RWPE2 (cell line): ENCODE results near the gene LDHAL6B.
A peak's percentile ranks its signal among the peaks of the same experiment; 100 is the strongest.

Source experiments
- ATAC-seq: fragments of 200-7000 bp; cut with Tn5 transposase; 3 replicates; pipeline ENCODE4 v1.9.1; 2021; ENCODE audit warnings: low read depth
- DNase-seq: peaks from one replicate; pipeline ENCODE4 v3.0.0-alpha.2; 2020; ENCODE audit warnings: low spot score
- H3K27ac ChIP-seq: fragments of 450-650 bp; 2 replicates; pipeline ENCODE4 v1.5.1; 2017; ENCODE audit warnings: mild to moderate bottlenecking; ENCODE audit not compliant: poor library complexity, severe bottlenecking
- H3K27me3 ChIP-seq: fragments of 250-450 bp; sonication (Bioruptor Pico); 2 replicates; pipeline ENCODE4 v1.5.1; 2021; ENCODE audit warnings: mild to moderate bottlenecking, moderate library complexity; ENCODE audit not compliant: insufficient read depth, poor library complexity, severe bottlenecking
- H3K36me3 ChIP-seq: fragments of 250-450 bp; sonication (Bioruptor Pico); 2 replicates; pipeline ENCODE4 v1.5.1; 2020; ENCODE audit warnings: low read depth, mild to moderate bottlenecking, moderate library complexity
- H3K4me1 ChIP-seq: fragments of 250-450 bp; sonication (Bioruptor Pico); 2 replicates; pipeline ENCODE4 v1.5.1; 2021; ENCODE audit warnings: mild to moderate bottlenecking, moderate library complexity; ENCODE audit not compliant: insufficient read depth, poor library complexity, severe bottlenecking
- H3K4me3 ChIP-seq: fragments of 250-450 bp; sonication (Bioruptor Pico); 2 replicates; pipeline ENCODE4 v1.5.1; 2021; ENCODE audit warnings: mild to moderate bottlenecking, moderate library complexity; ENCODE audit not compliant: severe bottlenecking
- H3K9me3 ChIP-seq: fragments of 250-450 bp; sonication (Bioruptor Pico); 2 replicates; pipeline ENCODE4 v1.5.1; 2021; ENCODE audit warnings: mild to moderate bottlenecking, moderate library complexity; ENCODE audit not compliant: severe bottlenecking
- TF ChIP-seq, protein P1 (sequence below): fragments of 450-650 bp; IDR thresholded peaks from one replicate; pipeline ENCODE4 v1.5.1; 2017; ENCODE audit warnings: mild to moderate bottlenecking, moderate library complexity; ENCODE audit not compliant: poor library complexity, severe bottlenecking

The LDHAL6B gene

DNA sequence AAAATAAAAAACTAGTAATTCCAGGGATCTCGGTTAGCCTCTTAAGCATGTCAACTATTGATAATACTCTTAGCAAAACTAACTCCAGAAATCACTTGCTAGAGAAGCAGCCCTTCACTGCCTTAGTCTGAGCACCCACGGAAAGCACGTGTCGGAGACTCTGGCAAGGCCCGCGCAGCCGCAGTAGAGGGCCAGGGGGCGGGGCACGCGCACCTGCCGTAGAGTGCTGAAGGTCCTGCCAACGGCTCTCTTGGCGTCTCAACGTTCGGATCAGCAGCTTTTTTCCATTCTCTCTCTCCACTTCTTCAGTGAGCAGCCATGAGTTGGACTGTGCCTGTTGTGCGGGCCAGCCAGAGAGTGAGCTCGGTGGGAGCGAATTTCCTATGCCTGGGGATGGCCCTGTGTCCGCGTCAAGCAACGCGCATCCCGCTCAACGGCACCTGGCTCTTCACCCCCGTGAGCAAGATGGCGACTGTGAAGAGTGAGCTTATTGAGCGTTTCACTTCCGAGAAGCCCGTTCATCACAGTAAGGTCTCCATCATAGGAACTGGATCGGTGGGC lies at the start of gene LDHAL6B:
Gene LDHAL6B, plus strand, starts transcription at position 221 of the 561 bp plus-strand sequence. Its CDS starts 98 bp downstream, at position 319.
- ATAC-seq (no peak), DNase-seq (peak; percentile 66)
- H3K36me3 ChIP-seq: peaks cover 97% of the 10 kb centered on the region
- TF ChIP-seq, protein P1, sequence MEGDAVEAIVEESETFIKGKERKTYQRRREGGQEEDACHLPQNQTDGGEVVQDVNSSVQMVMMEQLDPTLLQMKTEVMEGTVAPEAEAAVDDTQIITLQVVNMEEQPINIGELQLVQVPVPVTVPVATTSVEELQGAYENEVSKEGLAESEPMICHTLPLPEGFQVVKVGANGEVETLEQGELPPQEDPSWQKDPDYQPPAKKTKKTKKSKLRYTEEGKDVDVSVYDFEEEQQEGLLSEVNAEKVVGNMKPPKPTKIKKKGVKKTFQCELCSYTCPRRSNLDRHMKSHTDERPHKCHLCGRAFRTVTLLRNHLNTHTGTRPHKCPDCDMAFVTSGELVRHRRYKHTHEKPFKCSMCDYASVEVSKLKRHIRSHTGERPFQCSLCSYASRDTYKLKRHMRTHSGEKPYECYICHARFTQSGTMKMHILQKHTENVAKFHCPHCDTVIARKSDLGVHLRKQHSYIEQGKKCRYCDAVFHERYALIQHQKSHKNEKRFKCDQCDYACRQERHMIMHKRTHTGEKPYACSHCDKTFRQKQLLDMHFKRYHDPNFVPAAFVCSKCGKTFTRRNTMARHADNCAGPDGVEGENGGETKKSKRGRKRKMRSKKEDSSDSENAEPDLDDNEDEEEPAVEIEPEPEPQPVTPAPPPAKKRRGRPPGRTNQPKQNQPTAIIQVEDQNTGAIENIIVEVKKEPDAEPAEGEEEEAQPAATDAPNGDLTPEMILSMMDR: no peak
- no peak within 1 kb of the TSS for H3K27ac ChIP-seq
- no peak within 1 kb of the TSS for H3K4me3 ChIP-seq
- H3K27me3 ChIP-seq: no peaks in the 10 kb centered on the region
- no peaks in the 10 kb centered on the region for H3K9me3 ChIP-seq
- H3K4me1 ChIP-seq: no peaks in the 10 kb centered on the region

DNA sequence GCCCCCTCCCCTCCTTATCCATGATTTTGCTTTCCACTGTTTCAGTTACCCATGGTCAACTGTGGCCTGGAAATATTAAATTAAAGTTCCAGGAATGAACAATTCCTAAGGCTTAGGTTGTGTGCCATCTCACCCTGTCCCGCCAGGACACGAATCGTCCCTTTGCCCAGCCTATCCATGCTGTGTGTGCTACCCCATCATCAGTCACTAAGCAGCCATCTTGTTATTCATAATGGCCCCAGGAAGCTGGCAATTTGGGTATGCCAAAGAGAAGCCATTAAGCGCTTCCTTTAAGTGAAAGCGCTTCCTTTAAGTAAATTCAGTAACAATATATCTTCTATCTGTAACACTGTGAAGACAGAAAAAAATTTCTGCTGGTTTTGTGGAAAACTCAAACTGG lies 49.2 kb upstream of the LDHAL6B start:
- ATAC-seq: no peak

DNA sequence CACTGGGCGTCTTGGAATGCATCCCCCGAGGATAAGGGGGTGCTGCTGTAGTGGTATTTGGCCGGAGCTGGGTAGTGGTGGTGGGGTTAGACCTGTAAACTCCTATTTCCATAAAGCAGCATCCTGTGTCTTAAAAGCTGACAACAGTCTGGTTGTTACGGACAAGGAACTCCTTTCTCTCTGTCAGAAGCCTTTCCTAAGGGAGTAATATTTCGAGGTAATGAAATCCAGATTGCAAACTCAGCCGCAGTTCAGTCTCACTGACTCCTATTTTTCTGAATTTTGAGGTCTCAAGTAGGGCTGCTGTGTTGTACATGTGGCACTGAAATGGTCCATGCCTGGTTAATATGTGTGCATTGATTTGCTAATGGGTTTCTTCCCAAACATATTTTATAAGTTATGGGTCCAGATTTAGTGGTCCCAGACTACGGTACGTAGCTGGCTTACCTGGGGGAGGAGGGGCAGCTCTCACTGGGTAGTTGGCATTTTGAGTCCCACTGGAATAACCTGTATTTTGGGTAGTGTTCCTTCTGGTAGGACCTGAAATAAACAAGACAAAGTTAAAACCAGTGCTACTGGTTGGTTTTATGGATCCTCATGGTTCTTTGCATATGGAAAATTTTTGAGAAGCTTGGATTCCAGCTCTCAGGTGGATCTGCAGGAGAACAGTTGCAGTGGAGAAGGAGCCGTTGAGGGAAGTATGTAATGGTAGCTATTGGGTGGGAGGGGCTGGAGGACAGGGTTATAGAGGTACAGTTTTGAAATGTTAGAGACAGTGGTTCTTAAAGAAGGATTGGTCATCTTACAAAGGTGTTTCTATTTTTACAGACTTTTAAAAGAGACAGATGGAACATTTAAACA lies 48.6 kb upstream of the LDHAL6B start:
- Histone ChIP-seq H3K27ac (no peak overlapping the region), H3K27me3 (no peaks in the 10 kb centered on the region), H3K9me3 (no peaks in the 10 kb centered on the region), H3K36me3 (peaks cover 98% of the 10 kb centered on the region), H3K4me3 (no peak overlapping the region), H3K4me1 (no peaks in the 10 kb centered on the region)
- DNase-seq (peak; percentile 30), ATAC-seq (no peak)
- TF ChIP-seq, protein P1: no peak

More for the DNA sequence above, 49.2 kb upstream of the LDHAL6B start:
- H3K27ac ChIP-seq: no peak overlapping the region
- no peak overlapping the region for H3K4me3 ChIP-seq
- H3K36me3 ChIP-seq: peaks cover 98% of the 10 kb centered on the region
- peak; percentile 15 for DNase-seq
- H3K9me3 ChIP-seq: no peaks in the 10 kb centered on the region
- TF ChIP-seq, protein P1: no peak
- H3K27me3 ChIP-seq: no peaks in the 10 kb centered on the region
- H3K4me1 ChIP-seq: no peaks in the 10 kb centered on the region

DNA sequence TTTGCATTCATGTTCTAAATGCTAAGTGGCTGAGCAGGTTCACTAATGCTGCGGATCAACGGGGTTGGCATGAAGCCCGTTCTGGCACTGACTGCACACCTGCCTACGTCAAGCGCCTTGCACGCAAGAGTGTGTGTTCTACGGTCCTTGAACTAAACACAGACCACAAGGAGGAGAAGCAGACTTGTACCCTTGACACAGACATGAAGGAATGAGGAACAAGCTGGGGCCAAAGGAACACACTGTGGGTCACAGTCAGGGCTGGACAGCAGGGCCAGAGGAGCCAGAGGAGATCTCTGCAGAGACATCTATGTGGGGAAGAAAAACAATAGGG lies 48.0 kb upstream of the LDHAL6B start:
- TF ChIP-seq, protein P1: no peak
- Histone ChIP-seq H3K4me1 (no peaks in the 10 kb centered on the region), H3K27me3 (no peaks in the 10 kb centered on the region), H3K36me3 (peaks cover 98% of the 10 kb centered on the region), H3K9me3 (no peaks in the 10 kb centered on the region), H3K4me3 (no peak overlapping the region), H3K27ac (no peak overlapping the region)
- DNase-seq: peak; percentile 29
- ATAC-seq: no peak

DNA sequence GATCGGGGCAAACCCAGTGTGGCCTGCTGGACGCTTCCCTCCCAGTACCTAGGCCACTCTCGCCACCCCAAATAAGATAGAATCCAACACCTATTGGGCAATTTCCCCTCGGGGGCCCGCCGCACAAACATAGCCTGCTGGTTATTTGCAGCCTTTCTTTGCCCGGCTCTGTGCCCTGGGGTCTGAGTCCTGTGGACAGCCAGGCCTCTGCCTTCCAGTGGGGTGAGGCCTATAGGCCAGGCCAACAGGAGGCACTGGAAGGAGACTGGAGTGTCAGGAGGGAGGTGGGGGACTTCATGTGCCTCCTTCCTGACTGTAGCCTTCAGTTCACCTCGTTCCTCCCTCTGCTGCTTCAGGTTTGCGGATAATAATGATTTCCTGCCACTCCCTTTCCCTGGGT lies 47.4 kb upstream of the LDHAL6B start:
- H3K36me3 ChIP-seq: peaks cover 98% of the 10 kb centered on the region
- no peak for ATAC-seq

More for the DNA sequence above, 47.4 kb upstream of the LDHAL6B start:
- Histone ChIP-seq H3K27ac (no peak overlapping the region), H3K4me1 (no peaks in the 10 kb centered on the region), H3K4me3 (no peak overlapping the region), H3K27me3 (no peaks in the 10 kb centered on the region), H3K9me3 (no peaks in the 10 kb centered on the region)
- TF ChIP-seq, protein P1: no peak
- DNase-seq: peak; percentile 69
